Measurements from ENCODE around the gene NIBAN1. TPM values are rescaled to one million over a fixed set of nuclear protein-coding genes. Genes with fewer than 3 reads are reported as not detected.

Gene NIBAN1
- total and polyA plus RNA-seq, 7 donors = 1.4 to 384 (median 311) TPM

GRCh38 chr1:184941735-184942134, 32.6 kb downstream of the NIBAN1 start:
- DNase-seq = no peak
- peaks cover 0 to 69% (median 62%) of the 10 kb centered on the region in 4 donors for H3K4me1 ChIP-seq
- no peak overlapping the region for H3K27ac ChIP-seq
- TF ChIP-seq, protein P1, sequence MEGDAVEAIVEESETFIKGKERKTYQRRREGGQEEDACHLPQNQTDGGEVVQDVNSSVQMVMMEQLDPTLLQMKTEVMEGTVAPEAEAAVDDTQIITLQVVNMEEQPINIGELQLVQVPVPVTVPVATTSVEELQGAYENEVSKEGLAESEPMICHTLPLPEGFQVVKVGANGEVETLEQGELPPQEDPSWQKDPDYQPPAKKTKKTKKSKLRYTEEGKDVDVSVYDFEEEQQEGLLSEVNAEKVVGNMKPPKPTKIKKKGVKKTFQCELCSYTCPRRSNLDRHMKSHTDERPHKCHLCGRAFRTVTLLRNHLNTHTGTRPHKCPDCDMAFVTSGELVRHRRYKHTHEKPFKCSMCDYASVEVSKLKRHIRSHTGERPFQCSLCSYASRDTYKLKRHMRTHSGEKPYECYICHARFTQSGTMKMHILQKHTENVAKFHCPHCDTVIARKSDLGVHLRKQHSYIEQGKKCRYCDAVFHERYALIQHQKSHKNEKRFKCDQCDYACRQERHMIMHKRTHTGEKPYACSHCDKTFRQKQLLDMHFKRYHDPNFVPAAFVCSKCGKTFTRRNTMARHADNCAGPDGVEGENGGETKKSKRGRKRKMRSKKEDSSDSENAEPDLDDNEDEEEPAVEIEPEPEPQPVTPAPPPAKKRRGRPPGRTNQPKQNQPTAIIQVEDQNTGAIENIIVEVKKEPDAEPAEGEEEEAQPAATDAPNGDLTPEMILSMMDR (IDR thresholded peaks at IDR 0.05) = no peak
- TF ChIP-seq POLR2AphosphoS5 (IDR thresholded peaks at IDR 0.05) (no peak), EP300 (IDR thresholded peaks at IDR 0.05) (no peak), POLR2A (IDR thresholded peaks at IDR 0.05) (no peak)
- H3K27me3 ChIP-seq = no peaks in the 10 kb centered on the region
- H3K4me3 ChIP-seq = no peak overlapping the region
- no peaks in the 10 kb centered on the region for H3K9me3 ChIP-seq
- 84 to 90% methylated on average over 3 of the region's 3 CpGs for WGBS, 2 donors
- intact Hi-C loops (cut with DNase I) = no loop called here
- H3K36me3 ChIP-seq = no peaks in the 10 kb centered on the region

GRCh38 chr1:184941410-184941733, 32.9 kb downstream of the NIBAN1 start:
- no peaks in the 10 kb centered on the region for H3K9me3 ChIP-seq
- H3K36me3 ChIP-seq = no peaks in the 10 kb centered on the region
- no peak overlapping the region for H3K27ac ChIP-seq
- DNase-seq = no peak
- no peak overlapping the region for H3K4me3 ChIP-seq
- no peaks in the 10 kb centered on the region for H3K27me3 ChIP-seq
- 83 to 95% methylated on average over 2 of the region's 2 CpGs for WGBS, 2 donors
- peaks cover 0 to 68% (median 62%) of the 10 kb centered on the region in 4 donors for H3K4me1 ChIP-seq
- intact Hi-C loops (cut with DNase I) = no loop called here
- TF ChIP-seq POLR2A (IDR thresholded peaks at IDR 0.05) (no peak), EP300 (IDR thresholded peaks at IDR 0.05) (no peak), POLR2AphosphoS5 (IDR thresholded peaks at IDR 0.05) (no peak)
- TF ChIP-seq, protein P1 (IDR thresholded peaks at IDR 0.05) = no peak

GRCh38 chr1:184940694-184941409, 33.5 kb downstream of the NIBAN1 start:
- peaks cover 0 to 68% (median 62%) of the 10 kb centered on the region in 4 donors for H3K4me1 ChIP-seq
- 94 to 95% methylated on average over 8 of the region's 8 CpGs for WGBS, 2 donors
- no peak overlapping the region for H3K27ac ChIP-seq
- TF ChIP-seq, protein P1 (IDR thresholded peaks at IDR 0.05) = no peak
- no peak for TF ChIP-seq EP300 (IDR thresholded peaks at IDR 0.05)
- no peak for TF ChIP-seq POLR2AphosphoS5 (IDR thresholded peaks at IDR 0.05)
- TF ChIP-seq POLR2A (IDR thresholded peaks at IDR 0.05) = no peak
- H3K4me3 ChIP-seq = no peak overlapping the region
- H3K9me3 ChIP-seq = no peaks in the 10 kb centered on the region
- H3K36me3 ChIP-seq = no peaks in the 10 kb centered on the region
- intact Hi-C loops (cut with DNase I) = no loop called here
- no peaks in the 10 kb centered on the region for H3K27me3 ChIP-seq
- DNase-seq = no peak

DNA sequence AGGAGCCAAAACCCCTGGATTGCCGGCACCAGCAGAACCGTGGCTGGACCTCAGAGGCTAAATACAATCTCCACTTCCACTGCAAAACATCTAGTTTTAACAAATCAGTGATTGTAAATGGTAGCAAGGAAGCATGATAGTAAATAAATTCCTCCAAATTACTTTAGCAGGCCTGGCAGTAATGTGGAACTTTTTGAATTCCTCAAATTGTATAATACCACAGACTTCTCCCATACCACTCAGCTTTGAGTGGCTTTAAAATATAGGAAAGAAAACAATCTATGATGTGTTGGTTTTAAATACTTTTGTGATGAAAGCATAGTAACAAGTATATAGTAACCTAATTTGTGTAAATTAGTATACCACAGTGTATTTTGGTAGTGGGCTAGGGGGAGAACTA, 34.1 kb downstream of the NIBAN1 start:
- no peak for TF ChIP-seq EP300 (IDR thresholded peaks at IDR 0.05)
- no peak for TF ChIP-seq POLR2A (IDR thresholded peaks at IDR 0.05)
- TF ChIP-seq POLR2AphosphoS5 (IDR thresholded peaks at IDR 0.05) = no peak
- TF ChIP-seq, protein P1 (IDR thresholded peaks at IDR 0.05) = no peak
- Histone ChIP-seq H3K36me3 (no peaks in the 10 kb centered on the region), H3K4me1 (peaks cover 0 to 66% (median 58%) of the 10 kb centered on the region in 4 donors), H3K9me3 (no peaks in the 10 kb centered on the region), H3K27ac (no peak overlapping the region), H3K4me3 (no peak overlapping the region), H3K27me3 (no peaks in the 10 kb centered on the region)
- DNase-seq = no peak
- intact Hi-C loops (cut with DNase I) = no loop called here
- 91% methylated on average over 2 of the region's 2 CpGs for WGBS, 2 donors

- peaks cover 0 to 58% (median 48%) of the 10 kb centered on the region in 4 donors for H3K4me1 ChIP-seq
- no peak for TF ChIP-seq POLR2A (IDR thresholded peaks at IDR 0.05)
- no peak for TF ChIP-seq POLR2AphosphoS5 (IDR thresholded peaks at IDR 0.05)
- TF ChIP-seq, protein P1 (IDR thresholded peaks at IDR 0.05) = no peak
- no peak for TF ChIP-seq EP300 (IDR thresholded peaks at IDR 0.05)
- H3K4me3 ChIP-seq = no peak overlapping the region
- no peaks in the 10 kb centered on the region for H3K9me3 ChIP-seq
- intact Hi-C loops (cut with DNase I) = no loop called here
- WGBS, 2 donors = 48 to 75% methylated on average over 4 of the region's 4 CpGs
- H3K27me3 ChIP-seq = no peaks in the 10 kb centered on the region
- peaks cover 0 to 6% (median 0%) of the 10 kb centered on the region in 4 donors for H3K36me3 ChIP-seq
- H3K27ac ChIP-seq = no peak overlapping the region
- DNase-seq = no peak
Observed at GRCh38 chr1:184937729-184938128, 36.6 kb downstream of the NIBAN1 start.
